ENCODE measurements around the gene IGFBP5.

IGFBP5 gene

DNA sequence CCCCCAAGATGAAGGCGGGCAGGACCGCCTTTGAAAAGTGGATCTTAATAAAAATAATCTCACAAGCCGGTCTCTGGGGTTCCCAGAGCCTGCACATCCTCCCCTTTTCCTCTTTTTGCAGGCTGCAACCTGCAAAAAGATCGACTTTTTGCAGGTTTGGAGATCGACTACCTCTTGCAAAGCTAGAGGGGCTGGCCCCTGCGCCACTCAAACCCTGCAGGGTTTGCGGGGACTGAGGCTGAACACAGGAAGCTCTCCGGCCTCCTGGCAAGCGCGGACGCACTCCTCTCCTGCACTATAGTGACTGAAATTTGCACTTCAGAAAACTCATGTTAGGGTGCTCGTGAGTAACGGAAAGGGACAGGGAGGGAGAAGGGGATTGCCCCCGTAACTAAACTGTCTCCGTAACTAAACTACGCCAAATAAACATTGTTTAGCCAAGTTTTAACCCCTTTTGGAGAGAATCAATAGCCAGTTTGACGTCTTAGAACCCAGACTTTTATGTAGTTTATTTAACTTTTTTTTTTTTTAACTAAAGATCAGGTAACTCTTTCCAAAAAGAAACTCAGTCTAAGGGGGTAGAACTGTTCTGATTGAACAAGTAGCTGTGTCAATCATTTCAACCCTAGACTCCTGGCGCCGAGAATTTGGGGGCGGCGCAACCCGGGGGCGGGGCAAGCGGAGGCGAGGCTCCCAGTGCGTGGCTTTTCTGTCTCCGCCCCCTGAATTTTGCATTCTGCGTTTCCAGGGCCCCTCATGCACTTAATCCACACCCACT, 2.5 kb downstream of the IGFBP5 start:
- Histone ChIP-seq H3K4me3 (replicated peaks; ENCODE audit: insufficient read depth, low read length) (no peak overlapping the region), H3K27me3 (ENCODE audit: insufficient read depth, poor library complexity, severe bottlenecking) (peaks cover 66% of the 10 kb centered on the region), H3K27ac (replicated peaks) (no peak overlapping the region)
- TF ChIP-seq SPI1 (IDR thresholded peaks at IDR 0.05; ENCODE audit: borderline replicate concordance, low read depth), result no peak
- no peak for TF ChIP-seq GABPA (IDR thresholded peaks at IDR 0.05; ENCODE audit: low read depth)
- TF ChIP-seq POLR2AphosphoS5 (IDR thresholded peaks at IDR 0.05; ENCODE audit: low read depth), result no peak
- TF ChIP-seq, protein P1, sequence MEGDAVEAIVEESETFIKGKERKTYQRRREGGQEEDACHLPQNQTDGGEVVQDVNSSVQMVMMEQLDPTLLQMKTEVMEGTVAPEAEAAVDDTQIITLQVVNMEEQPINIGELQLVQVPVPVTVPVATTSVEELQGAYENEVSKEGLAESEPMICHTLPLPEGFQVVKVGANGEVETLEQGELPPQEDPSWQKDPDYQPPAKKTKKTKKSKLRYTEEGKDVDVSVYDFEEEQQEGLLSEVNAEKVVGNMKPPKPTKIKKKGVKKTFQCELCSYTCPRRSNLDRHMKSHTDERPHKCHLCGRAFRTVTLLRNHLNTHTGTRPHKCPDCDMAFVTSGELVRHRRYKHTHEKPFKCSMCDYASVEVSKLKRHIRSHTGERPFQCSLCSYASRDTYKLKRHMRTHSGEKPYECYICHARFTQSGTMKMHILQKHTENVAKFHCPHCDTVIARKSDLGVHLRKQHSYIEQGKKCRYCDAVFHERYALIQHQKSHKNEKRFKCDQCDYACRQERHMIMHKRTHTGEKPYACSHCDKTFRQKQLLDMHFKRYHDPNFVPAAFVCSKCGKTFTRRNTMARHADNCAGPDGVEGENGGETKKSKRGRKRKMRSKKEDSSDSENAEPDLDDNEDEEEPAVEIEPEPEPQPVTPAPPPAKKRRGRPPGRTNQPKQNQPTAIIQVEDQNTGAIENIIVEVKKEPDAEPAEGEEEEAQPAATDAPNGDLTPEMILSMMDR (IDR thresholded peaks at IDR 0.05; ENCODE audit: insufficient read depth, low read length), result no peak
- TF ChIP-seq, protein P2, sequence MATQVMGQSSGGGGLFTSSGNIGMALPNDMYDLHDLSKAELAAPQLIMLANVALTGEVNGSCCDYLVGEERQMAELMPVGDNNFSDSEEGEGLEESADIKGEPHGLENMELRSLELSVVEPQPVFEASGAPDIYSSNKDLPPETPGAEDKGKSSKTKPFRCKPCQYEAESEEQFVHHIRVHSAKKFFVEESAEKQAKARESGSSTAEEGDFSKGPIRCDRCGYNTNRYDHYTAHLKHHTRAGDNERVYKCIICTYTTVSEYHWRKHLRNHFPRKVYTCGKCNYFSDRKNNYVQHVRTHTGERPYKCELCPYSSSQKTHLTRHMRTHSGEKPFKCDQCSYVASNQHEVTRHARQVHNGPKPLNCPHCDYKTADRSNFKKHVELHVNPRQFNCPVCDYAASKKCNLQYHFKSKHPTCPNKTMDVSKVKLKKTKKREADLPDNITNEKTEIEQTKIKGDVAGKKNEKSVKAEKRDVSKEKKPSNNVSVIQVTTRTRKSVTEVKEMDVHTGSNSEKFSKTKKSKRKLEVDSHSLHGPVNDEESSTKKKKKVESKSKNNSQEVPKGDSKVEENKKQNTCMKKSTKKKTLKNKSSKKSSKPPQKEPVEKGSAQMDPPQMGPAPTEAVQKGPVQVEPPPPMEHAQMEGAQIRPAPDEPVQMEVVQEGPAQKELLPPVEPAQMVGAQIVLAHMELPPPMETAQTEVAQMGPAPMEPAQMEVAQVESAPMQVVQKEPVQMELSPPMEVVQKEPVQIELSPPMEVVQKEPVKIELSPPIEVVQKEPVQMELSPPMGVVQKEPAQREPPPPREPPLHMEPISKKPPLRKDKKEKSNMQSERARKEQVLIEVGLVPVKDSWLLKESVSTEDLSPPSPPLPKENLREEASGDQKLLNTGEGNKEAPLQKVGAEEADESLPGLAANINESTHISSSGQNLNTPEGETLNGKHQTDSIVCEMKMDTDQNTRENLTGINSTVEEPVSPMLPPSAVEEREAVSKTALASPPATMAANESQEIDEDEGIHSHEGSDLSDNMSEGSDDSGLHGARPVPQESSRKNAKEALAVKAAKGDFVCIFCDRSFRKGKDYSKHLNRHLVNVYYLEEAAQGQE (IDR thresholded peaks at IDR 0.05; ENCODE audit: insufficient replicate concordance, low read depth), result no peak
- DNase-seq (ENCODE audit: low read depth in 1 of 2, low spot score in 1 of 2), result no peak

DNA sequence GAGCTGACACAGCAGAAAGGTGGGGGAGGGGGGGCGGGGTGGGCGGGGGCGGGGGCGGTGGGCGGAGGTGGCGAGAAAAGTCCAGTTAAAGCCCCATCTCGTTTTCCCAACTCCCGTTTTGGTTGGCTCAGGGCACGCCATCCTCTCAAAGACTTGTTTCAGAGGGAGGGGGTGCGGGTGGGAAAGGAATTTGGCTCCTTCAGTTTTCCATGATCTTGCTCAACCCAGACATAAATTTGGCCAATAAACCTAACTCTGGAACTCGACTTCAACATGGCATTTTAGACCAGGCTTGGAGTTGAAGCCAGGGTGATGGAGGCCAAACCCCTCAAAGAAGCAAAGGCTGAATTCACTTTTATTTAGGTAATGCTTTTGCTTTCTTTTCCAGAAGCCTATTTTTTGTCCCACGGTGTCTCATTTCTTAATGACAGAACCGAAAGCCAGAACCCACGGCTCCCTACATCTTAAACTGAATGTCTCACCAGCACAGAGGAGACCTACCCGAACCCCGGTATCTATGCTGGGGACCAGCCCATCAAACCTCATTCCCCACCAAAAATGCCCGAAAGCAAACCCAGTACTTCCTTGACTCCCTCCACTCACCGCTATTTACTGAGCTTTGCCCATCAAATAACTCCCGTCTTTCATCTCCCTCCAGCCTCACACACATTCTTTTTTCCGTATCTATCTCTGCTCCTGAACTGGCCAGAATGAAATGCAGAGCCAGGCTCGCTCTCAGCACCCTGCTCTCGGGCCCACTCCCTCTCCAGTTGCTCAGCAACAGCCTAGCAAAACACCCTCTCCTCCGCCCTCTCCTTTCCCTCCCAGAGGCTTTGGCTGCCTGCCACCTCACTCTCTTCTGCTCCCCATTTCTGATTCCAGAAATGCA, 4.3 kb downstream of the IGFBP5 start:
- no peak for DNase-seq (ENCODE audit: low read depth in 1 of 2, low spot score in 1 of 2)
- Histone ChIP-seq H3K4me3 (replicated peaks; ENCODE audit: insufficient read depth, low read length) (no peak overlapping the region), H3K27ac (replicated peaks) (no peak overlapping the region), H3K27me3 (ENCODE audit: insufficient read depth, poor library complexity, severe bottlenecking) (peaks cover 56% of the 10 kb centered on the region)
- TF ChIP-seq, protein P2 (IDR thresholded peaks at IDR 0.05; ENCODE audit: insufficient replicate concordance, low read depth), result no peak
- TF ChIP-seq, protein P1 (IDR thresholded peaks at IDR 0.05; ENCODE audit: insufficient read depth, low read length), result no peak
- no peak for TF ChIP-seq SPI1 (IDR thresholded peaks at IDR 0.05; ENCODE audit: borderline replicate concordance, low read depth)

DNA sequence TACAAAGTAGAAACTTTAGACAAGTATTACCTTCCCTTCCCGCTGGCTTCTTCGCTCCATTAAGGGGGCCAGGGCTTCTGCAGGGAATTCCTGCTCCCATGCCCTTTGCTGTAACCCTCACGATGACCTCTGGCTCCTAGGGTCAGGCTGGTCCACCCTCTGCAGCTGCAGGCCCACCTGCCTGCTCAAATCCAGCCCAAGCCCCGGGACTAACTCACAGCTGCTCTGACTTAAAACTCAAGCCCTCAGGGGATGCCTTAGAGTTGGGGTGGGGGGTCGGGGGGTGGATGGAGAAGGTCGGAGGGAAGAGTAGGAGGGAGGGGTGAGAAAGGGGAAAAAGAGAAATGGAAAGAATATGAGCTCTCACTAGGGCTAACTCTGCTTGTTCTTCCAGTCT, 4.9 kb downstream of the IGFBP5 start:
- TF ChIP-seq, protein P1 (IDR thresholded peaks at IDR 0.05; ENCODE audit: insufficient read depth, low read length), result no peak
- TF ChIP-seq POLR2AphosphoS5 (IDR thresholded peaks at IDR 0.05; ENCODE audit: low read depth), result no peak
- no peak for TF ChIP-seq SPI1 (IDR thresholded peaks at IDR 0.05; ENCODE audit: borderline replicate concordance, low read depth)
- no peak for TF ChIP-seq GABPA (IDR thresholded peaks at IDR 0.05; ENCODE audit: low read depth)
- TF ChIP-seq, protein P2 (IDR thresholded peaks at IDR 0.05; ENCODE audit: insufficient replicate concordance, low read depth), result no peak
- Histone ChIP-seq H3K27ac (replicated peaks) (no peak overlapping the region), H3K27me3 (ENCODE audit: insufficient read depth, poor library complexity, severe bottlenecking) (peaks cover 50% of the 10 kb centered on the region), H3K4me3 (replicated peaks; ENCODE audit: insufficient read depth, low read length) (no peak overlapping the region)
- no peak for DNase-seq (ENCODE audit: low read depth in 1 of 2, low spot score in 1 of 2)
